Measurements from ENCODE around the gene EDC4.

The EDC4 gene

DNA sequence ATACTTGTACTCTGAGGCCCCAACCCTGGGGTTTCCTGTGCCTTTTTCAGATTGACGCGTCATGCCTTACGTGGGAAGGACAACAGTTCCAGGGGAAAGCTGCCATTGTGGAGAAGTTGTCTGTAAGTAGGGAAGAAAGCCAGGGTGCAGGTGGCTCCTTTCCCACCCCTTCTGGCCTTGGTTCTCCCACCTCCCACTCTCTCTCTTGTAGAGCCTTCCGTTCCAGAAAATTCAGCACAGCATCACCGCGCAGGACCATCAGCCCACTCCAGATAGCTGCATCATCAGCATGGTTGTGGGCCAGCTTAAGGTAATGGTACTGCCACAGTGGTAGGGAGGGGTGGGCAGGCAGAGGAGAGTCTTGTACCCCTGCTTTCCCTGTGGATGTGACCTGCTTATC, 4.6 kb upstream of the EDC4 start:
- H3K36me3 ChIP-seq (ENCODE audit: insufficient read depth, low read length) = peaks cover 14% of the 10 kb centered on the region; the same call in 1 of the 2 replicates

DNA sequence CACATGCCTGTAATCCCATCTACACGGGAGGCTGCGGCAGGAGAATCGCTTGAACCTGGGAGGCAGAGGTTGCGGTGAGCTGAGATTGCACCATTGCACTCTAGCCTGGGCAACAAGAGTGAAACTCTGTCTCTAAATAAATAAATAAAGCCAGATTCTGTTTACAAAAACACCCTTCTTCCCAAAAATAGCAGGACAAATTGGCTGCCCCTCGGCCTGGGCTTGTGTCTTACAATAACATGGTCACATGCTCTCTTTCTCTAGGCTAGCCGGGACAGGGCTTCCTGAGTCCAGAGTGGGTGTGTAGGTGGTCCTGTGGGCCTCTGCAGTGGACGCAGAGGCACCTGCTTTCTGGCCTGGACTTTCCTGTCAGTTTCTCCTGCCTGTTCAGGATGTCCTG, 3.2 kb upstream of the EDC4 start:
- H3K9ac ChIP-seq (ENCODE audit: insufficient read length) = no peak overlapping the region
- no peak for TF ChIP-seq POLR2AphosphoS5 (IDR thresholded peaks at IDR 0.05; ENCODE audit: borderline replicate concordance, low read depth, low read length)
- TF ChIP-seq FOXP2 (optimal IDR thresholded peaks at IDR 0.05; ENCODE audit: control extremely low read depth, extremely low read length, insufficient read depth) = no peak
- no peak for TF ChIP-seq EZH2 (IDR thresholded peaks at IDR 0.05)
- H3K4me3 ChIP-seq = no peak overlapping the region
- no peak overlapping the region for H3K27ac ChIP-seq
- H3K36me3 ChIP-seq (ENCODE audit: insufficient read depth, low read length) = peaks cover 14% of the 10 kb centered on the region; the same call in 1 of the 2 replicates
- no peak for DNase-seq (ENCODE audit: low read depth, low spot score)
- H3K9me3 ChIP-seq (ENCODE audit: low read depth, low read length) = no peaks in the 10 kb centered on the region

More for the DNA sequence above, 4.6 kb upstream of the EDC4 start:
- H3K4me3 ChIP-seq = no peak overlapping the region
- H3K9ac ChIP-seq (ENCODE audit: insufficient read length) = no peak overlapping the region
- no peaks in the 10 kb centered on the region for H3K9me3 ChIP-seq (ENCODE audit: low read depth, low read length)
- no peak for DNase-seq (ENCODE audit: low read depth, low spot score)
- no peak overlapping the region for H3K27ac ChIP-seq
- TF ChIP-seq EZH2 (IDR thresholded peaks at IDR 0.05) (no peak), POLR2AphosphoS5 (IDR thresholded peaks at IDR 0.05; ENCODE audit: borderline replicate concordance, low read depth, low read length) (no peak), FOXP2 (optimal IDR thresholded peaks at IDR 0.05; ENCODE audit: control extremely low read depth, extremely low read length, insufficient read depth) (no peak)

DNA sequence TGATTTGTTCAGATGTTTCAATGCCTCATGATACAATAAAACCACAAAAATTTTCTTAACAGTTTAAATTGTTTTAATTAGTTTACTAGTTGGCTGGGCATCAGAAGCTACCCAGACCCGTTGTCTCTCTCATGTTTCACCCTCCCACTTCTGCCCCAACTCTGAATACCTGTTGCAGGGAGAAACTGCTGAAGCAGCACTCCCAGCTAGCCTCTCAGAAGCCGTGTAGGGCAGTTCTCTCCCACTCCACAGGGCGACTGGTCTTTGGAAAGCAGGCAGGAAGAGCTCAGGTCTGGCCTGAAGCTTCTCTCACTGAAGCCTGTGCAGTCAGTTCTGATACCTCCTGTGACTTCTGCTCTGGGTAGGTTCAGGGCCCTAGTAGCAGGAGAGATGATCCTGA, 1.6 kb upstream of the EDC4 start:
- no peak for TF ChIP-seq POLR2AphosphoS5 (IDR thresholded peaks at IDR 0.05; ENCODE audit: borderline replicate concordance, low read depth, low read length)
- TF ChIP-seq FOXP2 (optimal IDR thresholded peaks at IDR 0.05; ENCODE audit: control extremely low read depth, extremely low read length, insufficient read depth) = no peak
- TF ChIP-seq EZH2 (IDR thresholded peaks at IDR 0.05) = no peak
- DNase-seq (ENCODE audit: low read depth, low spot score) = no peak
- H3K9me3 ChIP-seq (ENCODE audit: low read depth, low read length) = no peaks in the 10 kb centered on the region
- no peak overlapping the region for H3K27ac ChIP-seq
- no peak overlapping the region for H3K9ac ChIP-seq (ENCODE audit: insufficient read length)
- H3K36me3 ChIP-seq (ENCODE audit: insufficient read depth, low read length) = peaks cover 7% of the 10 kb centered on the region; the same call in 1 of the 2 replicates
- H3K4me3 ChIP-seq = no peak overlapping the region

DNA sequence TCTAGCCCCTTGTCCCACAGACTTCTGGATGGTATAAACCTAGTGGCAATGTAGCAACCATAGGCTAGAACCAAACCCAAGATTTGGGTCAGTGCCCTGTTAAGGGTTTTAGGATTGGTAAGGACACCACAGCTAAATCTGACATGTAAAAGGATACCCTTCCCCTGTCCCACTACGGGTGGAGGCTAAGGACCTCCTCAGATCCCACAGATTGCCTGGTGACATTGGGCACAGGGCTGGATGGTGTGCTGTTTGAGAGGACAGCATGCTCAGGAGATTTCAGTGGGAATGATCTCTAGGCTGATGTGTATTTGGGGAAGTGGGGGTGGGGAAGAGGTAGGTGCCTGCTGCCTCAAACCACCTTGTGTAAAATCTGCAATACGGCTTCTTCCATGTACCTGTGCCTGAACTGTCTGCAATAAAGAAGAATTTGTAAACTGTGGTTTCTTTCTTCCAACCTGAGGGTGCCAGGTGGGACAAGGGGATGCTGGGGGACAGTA, 671 bp upstream of the EDC4 start:
- TF ChIP-seq EZH2 (IDR thresholded peaks at IDR 0.05) = no peak
- no peak for TF ChIP-seq FOXP2 (optimal IDR thresholded peaks at IDR 0.05; ENCODE audit: control extremely low read depth, extremely low read length, insufficient read depth)
- TF ChIP-seq POLR2AphosphoS5 (IDR thresholded peaks at IDR 0.05; ENCODE audit: borderline replicate concordance, low read depth, low read length) = no peak
- Histone ChIP-seq H3K36me3 (ENCODE audit: insufficient read depth, low read length) (peaks cover 7% of the 10 kb centered on the region; the same call in 1 of the 2 replicates), H3K9me3 (ENCODE audit: low read depth, low read length) (no peaks in the 10 kb centered on the region), H3K9ac (ENCODE audit: insufficient read length) (no peak overlapping the region), H3K27ac (no peak overlapping the region), H3K4me3 (no peak overlapping the region; the same call in 1 of the 2 replicates)
- DNase-seq (ENCODE audit: low read depth, low spot score) = no peak

DNA sequence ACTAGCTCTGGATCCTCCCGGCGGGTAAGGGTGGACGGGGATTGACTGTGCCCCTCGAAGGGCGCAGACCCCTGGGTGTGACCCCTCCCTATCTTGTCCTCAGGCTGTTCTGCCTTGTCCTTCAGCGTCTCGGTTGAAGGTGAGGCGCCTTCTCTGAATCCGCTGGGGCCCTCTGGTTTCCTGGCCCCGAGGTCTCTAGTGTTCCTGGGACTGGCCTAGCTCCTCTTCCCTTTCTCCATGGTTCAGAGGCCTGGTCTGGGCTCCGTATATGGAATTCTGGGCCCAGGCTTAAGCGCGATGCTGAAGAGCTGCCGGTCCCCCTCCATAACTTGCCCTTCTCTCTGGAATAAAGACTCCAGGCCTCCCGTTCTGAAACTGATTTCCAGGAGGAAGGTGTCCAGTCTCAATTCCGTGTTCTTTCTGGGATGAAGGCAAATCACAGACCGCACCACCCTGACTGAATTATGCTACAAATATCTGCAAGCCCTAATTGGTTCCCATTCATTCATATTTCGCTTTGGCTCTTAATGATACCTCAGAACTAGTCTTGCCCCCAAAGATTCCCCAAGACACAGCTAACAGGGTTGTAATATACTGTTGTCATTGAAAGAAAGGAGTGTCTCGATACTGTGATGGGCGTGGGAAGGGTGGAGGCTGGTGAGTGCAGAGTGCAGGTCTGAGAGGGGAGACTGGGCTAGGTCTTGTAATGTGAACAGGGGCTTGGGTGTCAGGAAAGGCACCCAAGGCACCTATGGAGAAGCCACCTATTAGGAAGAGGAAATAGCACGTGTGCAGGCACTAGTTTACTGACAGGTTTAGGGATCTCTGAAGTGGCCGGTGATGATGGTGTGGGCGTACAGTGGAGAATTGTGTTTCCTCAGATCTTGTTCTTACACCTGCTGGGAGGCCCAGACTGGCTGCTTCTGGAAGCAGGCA, 851 bp downstream of the EDC4 start:
- TF ChIP-seq EZH2 (IDR thresholded peaks at IDR 0.05) = no peak
- TF ChIP-seq FOXP2 (optimal IDR thresholded peaks at IDR 0.05; ENCODE audit: control extremely low read depth, extremely low read length, insufficient read depth) = no peak
- TF ChIP-seq POLR2AphosphoS5 (IDR thresholded peaks at IDR 0.05; ENCODE audit: borderline replicate concordance, low read depth, low read length) = no peak
- no peak for DNase-seq (ENCODE audit: low read depth, low spot score)
- Histone ChIP-seq H3K36me3 (ENCODE audit: insufficient read depth, low read length) (peaks cover 2% of the 10 kb centered on the region; the same call in 1 of the 2 replicates), H3K9me3 (ENCODE audit: low read depth, low read length) (no peaks in the 10 kb centered on the region), H3K4me3 (peak overlapping the region; percentile 81), H3K27ac (no peak overlapping the region), H3K9ac (ENCODE audit: insufficient read length) (peak overlapping the region; percentile 88)

DNA sequence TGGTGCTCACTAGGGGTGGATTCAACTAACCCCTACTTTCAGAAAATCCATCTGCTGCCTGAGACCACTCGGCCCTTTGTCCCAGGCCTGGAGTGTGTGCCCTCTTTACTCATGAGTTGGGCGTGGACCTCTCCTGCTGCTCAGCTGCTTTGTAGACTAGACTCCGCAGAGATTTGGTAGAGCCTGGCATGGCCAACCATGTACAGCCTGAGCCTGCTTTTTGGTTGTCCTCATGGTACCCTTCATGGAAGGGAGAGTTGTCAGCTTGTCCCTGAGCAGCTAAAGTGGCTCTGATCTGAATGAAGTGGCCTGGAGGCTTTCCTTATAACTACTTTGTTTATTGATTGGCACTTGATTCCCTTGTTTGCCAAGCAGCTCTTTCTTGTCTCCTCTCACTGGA, 1.5 kb downstream of the EDC4 start:
- no peak overlapping the region for H3K27ac ChIP-seq
- H3K36me3 ChIP-seq (ENCODE audit: insufficient read depth, low read length) = peaks cover 6% of the 10 kb centered on the region; the same call in 1 of the 2 replicates
- H3K9ac ChIP-seq (ENCODE audit: insufficient read length) = no peak overlapping the region
- no peak for DNase-seq (ENCODE audit: low read depth, low spot score)
- peak overlapping the region; percentile 81 for H3K4me3 ChIP-seq
- no peaks in the 10 kb centered on the region for H3K9me3 ChIP-seq (ENCODE audit: low read depth, low read length)
- TF ChIP-seq POLR2AphosphoS5 (IDR thresholded peaks at IDR 0.05; ENCODE audit: borderline replicate concordance, low read depth, low read length) = no peak
- no peak for TF ChIP-seq FOXP2 (optimal IDR thresholded peaks at IDR 0.05; ENCODE audit: control extremely low read depth, extremely low read length, insufficient read depth)
- no peak for TF ChIP-seq EZH2 (IDR thresholded peaks at IDR 0.05)

DNA sequence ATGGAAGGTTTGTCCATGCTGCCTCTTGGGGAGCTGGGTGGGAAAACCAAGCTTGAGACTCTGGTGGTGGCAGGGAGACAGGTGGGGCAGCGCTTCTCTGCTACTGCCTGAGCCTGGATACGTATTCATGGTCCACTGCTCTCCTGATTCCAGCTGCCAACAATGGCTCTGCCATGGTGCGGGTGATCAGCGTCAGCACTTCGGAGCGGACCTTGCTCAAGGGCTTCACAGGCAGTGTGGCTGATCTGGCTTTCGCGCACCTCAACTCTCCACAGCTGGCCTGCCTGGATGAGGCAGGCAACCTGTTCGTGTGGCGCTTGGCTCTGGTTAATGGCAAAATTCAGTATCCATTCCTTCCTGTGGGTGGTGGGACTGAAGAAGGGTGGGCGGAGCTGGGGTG, 4.2 kb downstream of the EDC4 start:
- H3K9ac ChIP-seq (ENCODE audit: insufficient read length) = no peak overlapping the region
- peaks cover 4% of the 10 kb centered on the region; the same call in 1 of the 2 replicates for H3K36me3 ChIP-seq (ENCODE audit: insufficient read depth, low read length)
- no peak overlapping the region for H3K27ac ChIP-seq
- no peak for TF ChIP-seq POLR2AphosphoS5 (IDR thresholded peaks at IDR 0.05; ENCODE audit: borderline replicate concordance, low read depth, low read length)
- no peak for TF ChIP-seq EZH2 (IDR thresholded peaks at IDR 0.05)
- no peak for TF ChIP-seq FOXP2 (optimal IDR thresholded peaks at IDR 0.05; ENCODE audit: control extremely low read depth, extremely low read length, insufficient read depth)
- no peaks in the 10 kb centered on the region for H3K9me3 ChIP-seq (ENCODE audit: low read depth, low read length)
- H3K4me3 ChIP-seq = no peak overlapping the region
- DNase-seq (ENCODE audit: low read depth, low spot score) = no peak

DNA sequence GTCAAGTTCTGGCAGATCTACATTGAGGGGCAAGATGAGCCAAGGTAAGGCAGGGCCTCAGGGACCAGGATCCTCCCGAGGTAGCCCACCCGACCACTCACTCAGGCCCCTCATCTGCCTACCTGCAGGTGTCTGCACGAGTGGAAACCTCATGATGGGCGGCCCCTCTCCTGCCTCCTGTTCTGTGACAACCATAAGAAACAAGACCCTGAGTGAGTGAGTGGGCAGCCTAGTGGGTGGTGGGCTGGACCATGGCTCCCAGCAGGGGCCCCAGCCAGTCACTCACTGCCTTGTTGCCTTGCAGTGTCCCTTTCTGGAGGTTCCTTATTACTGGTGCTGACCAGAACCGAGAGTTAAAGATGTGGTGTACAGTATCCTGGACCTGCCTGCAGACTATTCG, 5.4 kb downstream of the EDC4 start:
- no peak for TF ChIP-seq FOXP2 (optimal IDR thresholded peaks at IDR 0.05; ENCODE audit: control extremely low read depth, extremely low read length, insufficient read depth)
- TF ChIP-seq POLR2AphosphoS5 (IDR thresholded peaks at IDR 0.05; ENCODE audit: borderline replicate concordance, low read depth, low read length) = no peak
- no peak for TF ChIP-seq EZH2 (IDR thresholded peaks at IDR 0.05)
- Histone ChIP-seq H3K9ac (ENCODE audit: insufficient read length) (no peak overlapping the region), H3K36me3 (ENCODE audit: insufficient read depth, low read length) (peaks cover 6% of the 10 kb centered on the region; the same call in 1 of the 2 replicates)

More for the DNA sequence above, 5.4 kb downstream of the EDC4 start:
- no peaks in the 10 kb centered on the region for H3K9me3 ChIP-seq (ENCODE audit: low read depth, low read length)
- H3K4me3 ChIP-seq = no peak overlapping the region
- DNase-seq (ENCODE audit: low read depth, low spot score) = no peak
- H3K27ac ChIP-seq = no peak overlapping the region

Measured in SK-N-MC (cell line).